ENCODE data around the gene TNS2.

TNS2 gene

GRCh38 chr12:53031616-53032015, 18.2 kb upstream of the TNS2 start:
- no peak for TF ChIP-seq ZBTB7A (IDR thresholded peaks at IDR 0.05; ENCODE audit: low read depth)
- no peak for TF ChIP-seq FOXM1 (IDR thresholded peaks at IDR 0.05; ENCODE audit: borderline replicate concordance, low read depth)
- TF ChIP-seq MAX (IDR thresholded peaks at IDR 0.05) = no peak
- TF ChIP-seq YY1 (IDR thresholded peaks at IDR 0.05; ENCODE audit: low read depth) = no peak

GRCh38 chr12:53034459-53034858, 15.4 kb upstream of the TNS2 start:
- TF ChIP-seq MAX (IDR thresholded peaks at IDR 0.05) (no peak), EGR1 (IDR thresholded peaks at IDR 0.05) (no peak), TEAD4 (IDR thresholded peaks at IDR 0.05) (no peak), CREB1 (IDR thresholded peaks at IDR 0.05; ENCODE audit: low read depth) (no peak)

- TF ChIP-seq USF1 (IDR thresholded peaks at IDR 0.05) = no peak
- TF ChIP-seq CEBPB (IDR thresholded peaks at IDR 0.05) = 0 out of 2 replicates have a peak, but pooled peaks have one; percentile 16
These were observed 13.1 kb upstream of the TNS2 start for GRCh38 chr12:53036802-53037201.

GRCh38 chr12:53039851-53040250, 10.0 kb upstream of the TNS2 start:
- no peak for TF ChIP-seq TAF1 (IDR thresholded peaks at IDR 0.05; ENCODE audit: low read depth)
- TF ChIP-seq NFIC (IDR thresholded peaks at IDR 0.05) = no peak
- no peak for TF ChIP-seq YY1 (IDR thresholded peaks at IDR 0.05; ENCODE audit: low read depth)
- TF ChIP-seq REST (IDR thresholded peaks at IDR 0.05; ENCODE audit: low read depth) = no peak
- no peak for TF ChIP-seq FOXM1 (IDR thresholded peaks at IDR 0.05; ENCODE audit: borderline replicate concordance, low read depth)
- no peak for TF ChIP-seq RAD21 (IDR thresholded peaks at IDR 0.05; ENCODE audit: low read depth)
- no peak for TF ChIP-seq EGR1 (IDR thresholded peaks at IDR 0.05)
- no peak for TF ChIP-seq TCF12 (IDR thresholded peaks at IDR 0.05; ENCODE audit: low read depth)
- TF ChIP-seq TEAD4 (IDR thresholded peaks at IDR 0.05) = no peak
- no peak for TF ChIP-seq CEBPB (IDR thresholded peaks at IDR 0.05)
- no peak for TF ChIP-seq MAX (IDR thresholded peaks at IDR 0.05)
- no peak for TF ChIP-seq CREB1 (IDR thresholded peaks at IDR 0.05; ENCODE audit: low read depth)
- no peak for TF ChIP-seq ZBTB7A (IDR thresholded peaks at IDR 0.05; ENCODE audit: low read depth)
- no peak for TF ChIP-seq EP300 (IDR thresholded peaks at IDR 0.05; ENCODE audit: borderline replicate concordance)

- TF ChIP-seq REST (IDR thresholded peaks at IDR 0.05; ENCODE audit: low read depth) (no peak), CEBPB (IDR thresholded peaks at IDR 0.05) (peak; percentile 2; the same call in 1 of the 2 replicates), EGR1 (IDR thresholded peaks at IDR 0.05) (no peak)
These were observed 7.0 kb upstream of the TNS2 start for GRCh38 chr12:53042607-53043454.

- TF ChIP-seq EGR1 (IDR thresholded peaks at IDR 0.05) = no peak
These were observed 5.7 kb upstream of the TNS2 start for GRCh38 chr12:53044052-53044581.

GRCh38 chr12:53044896-53045695, 4.8 kb upstream of the TNS2 start:
- TF ChIP-seq MAX (IDR thresholded peaks at IDR 0.05) = no peak
- TF ChIP-seq ZBTB7A (IDR thresholded peaks at IDR 0.05; ENCODE audit: low read depth) = no peak
- TF ChIP-seq EGR1 (IDR thresholded peaks at IDR 0.05) = no peak
- TF ChIP-seq CREB1 (IDR thresholded peaks at IDR 0.05; ENCODE audit: low read depth) = no peak
- TF ChIP-seq REST (IDR thresholded peaks at IDR 0.05; ENCODE audit: low read depth) = no peak
- no peak for TF ChIP-seq RAD21 (IDR thresholded peaks at IDR 0.05; ENCODE audit: low read depth)
- TF ChIP-seq YY1 (IDR thresholded peaks at IDR 0.05; ENCODE audit: low read depth) = no peak
- TF ChIP-seq NFIC (IDR thresholded peaks at IDR 0.05) = no peak
- TF ChIP-seq CEBPB (IDR thresholded peaks at IDR 0.05) = no peak
- TF ChIP-seq TCF12 (IDR thresholded peaks at IDR 0.05; ENCODE audit: low read depth) = no peak
- TF ChIP-seq FOXM1 (IDR thresholded peaks at IDR 0.05; ENCODE audit: borderline replicate concordance, low read depth) = no peak
- no peak for TF ChIP-seq USF1 (IDR thresholded peaks at IDR 0.05)
- TF ChIP-seq TAF1 (IDR thresholded peaks at IDR 0.05; ENCODE audit: low read depth) = no peak
- no peak for TF ChIP-seq TEAD4 (IDR thresholded peaks at IDR 0.05)
